Measurements from ENCODE around the gene ADAMTS3. TPM values are rescaled to one million over a fixed set of nuclear protein-coding genes. Genes with fewer than 3 reads are reported as not detected.

Gene ADAMTS3
- total RNA-seq, 1 donor from 2014 or later: 2.7 TPM

DNA sequence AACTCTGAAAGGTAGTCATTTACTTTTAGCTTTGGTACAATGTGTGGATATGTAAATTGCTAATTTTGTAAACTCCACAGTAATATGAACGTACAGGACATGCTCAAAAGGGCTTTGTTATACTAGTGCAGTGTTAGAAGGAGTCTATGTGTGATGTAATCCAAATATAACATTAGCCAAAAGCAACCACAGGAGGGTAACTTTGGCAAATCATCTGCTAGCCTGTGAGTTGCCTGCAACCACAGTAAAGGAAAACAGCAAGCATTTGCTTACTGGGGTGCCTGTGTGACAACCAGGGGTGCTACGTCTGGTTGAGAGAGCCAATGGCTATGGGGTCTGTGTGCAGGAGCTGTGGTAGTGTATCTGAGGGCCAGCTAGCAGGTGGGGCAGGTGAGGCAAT, 245.8 kb downstream of the ADAMTS3 start:
- H3K36me3 Mint-ChIP-seq (ENCODE audit: low read depth): no peaks in the 10 kb centered on the region
- peaks cover 44% of the 10 kb centered on the region for H3K4me1 Mint-ChIP-seq
- no peaks in the 10 kb centered on the region for H3K9me3 Mint-ChIP-seq
- DNase-seq (ENCODE audit: low read depth, low spot score): no peak
- TF ChIP-seq, protein P1, sequence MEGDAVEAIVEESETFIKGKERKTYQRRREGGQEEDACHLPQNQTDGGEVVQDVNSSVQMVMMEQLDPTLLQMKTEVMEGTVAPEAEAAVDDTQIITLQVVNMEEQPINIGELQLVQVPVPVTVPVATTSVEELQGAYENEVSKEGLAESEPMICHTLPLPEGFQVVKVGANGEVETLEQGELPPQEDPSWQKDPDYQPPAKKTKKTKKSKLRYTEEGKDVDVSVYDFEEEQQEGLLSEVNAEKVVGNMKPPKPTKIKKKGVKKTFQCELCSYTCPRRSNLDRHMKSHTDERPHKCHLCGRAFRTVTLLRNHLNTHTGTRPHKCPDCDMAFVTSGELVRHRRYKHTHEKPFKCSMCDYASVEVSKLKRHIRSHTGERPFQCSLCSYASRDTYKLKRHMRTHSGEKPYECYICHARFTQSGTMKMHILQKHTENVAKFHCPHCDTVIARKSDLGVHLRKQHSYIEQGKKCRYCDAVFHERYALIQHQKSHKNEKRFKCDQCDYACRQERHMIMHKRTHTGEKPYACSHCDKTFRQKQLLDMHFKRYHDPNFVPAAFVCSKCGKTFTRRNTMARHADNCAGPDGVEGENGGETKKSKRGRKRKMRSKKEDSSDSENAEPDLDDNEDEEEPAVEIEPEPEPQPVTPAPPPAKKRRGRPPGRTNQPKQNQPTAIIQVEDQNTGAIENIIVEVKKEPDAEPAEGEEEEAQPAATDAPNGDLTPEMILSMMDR (conservative IDR thresholded peaks at IDR 0.05): no peak
- no peaks in the 10 kb centered on the region for H3K27me3 Mint-ChIP-seq (ENCODE audit: low read depth)
- no peak overlapping the region for H3K27ac Mint-ChIP-seq (ENCODE audit: unreplicated experiment)
- H3K4me3 Mint-ChIP-seq: no peak overlapping the region

DNA sequence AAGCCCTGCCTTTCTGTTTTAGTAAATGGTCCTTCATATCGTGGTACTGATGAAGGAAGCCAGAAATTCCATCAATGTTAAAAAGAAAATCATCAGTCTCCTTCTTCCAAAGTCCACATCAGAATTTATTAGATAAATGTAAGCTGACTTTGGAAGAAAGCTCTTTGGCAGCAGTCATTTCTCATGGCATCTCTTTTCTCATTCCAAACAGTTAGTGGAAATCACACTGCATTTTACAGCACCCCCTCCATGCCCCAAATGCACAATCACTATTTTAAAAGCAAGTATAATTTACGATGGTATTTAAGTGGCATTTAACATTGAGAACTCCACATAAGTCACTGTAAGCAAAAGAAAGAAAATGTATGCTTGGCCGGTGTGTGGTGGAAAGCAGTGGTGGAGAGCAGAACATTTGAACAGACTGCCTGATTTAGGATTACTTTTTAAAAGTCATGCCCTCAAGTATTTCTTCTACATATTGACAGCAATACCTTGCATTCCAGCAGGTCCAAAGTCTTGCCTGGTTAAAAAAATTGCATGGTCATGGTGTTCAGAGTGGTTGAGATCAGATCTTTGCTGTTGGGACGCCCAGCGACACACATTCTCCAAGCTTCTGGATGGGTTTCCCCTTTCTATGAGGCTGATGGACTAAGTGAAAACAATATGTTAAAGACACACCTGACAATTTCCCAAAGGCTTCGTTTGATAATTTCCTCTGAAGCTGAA, 248.6 kb downstream of the ADAMTS3 start:
- peaks cover 39% of the 10 kb centered on the region for H3K4me1 Mint-ChIP-seq
- TF ChIP-seq, protein P1 (conservative IDR thresholded peaks at IDR 0.05): no peak
- no peak for DNase-seq (ENCODE audit: low read depth, low spot score)
- H3K27ac Mint-ChIP-seq (ENCODE audit: unreplicated experiment): peak overlapping the region; percentile 75
- H3K4me3 Mint-ChIP-seq: no peak overlapping the region
- H3K27me3 Mint-ChIP-seq (ENCODE audit: low read depth): no peaks in the 10 kb centered on the region
- no peaks in the 10 kb centered on the region for H3K9me3 Mint-ChIP-seq
- no peaks in the 10 kb centered on the region for H3K36me3 Mint-ChIP-seq (ENCODE audit: low read depth)

DNA sequence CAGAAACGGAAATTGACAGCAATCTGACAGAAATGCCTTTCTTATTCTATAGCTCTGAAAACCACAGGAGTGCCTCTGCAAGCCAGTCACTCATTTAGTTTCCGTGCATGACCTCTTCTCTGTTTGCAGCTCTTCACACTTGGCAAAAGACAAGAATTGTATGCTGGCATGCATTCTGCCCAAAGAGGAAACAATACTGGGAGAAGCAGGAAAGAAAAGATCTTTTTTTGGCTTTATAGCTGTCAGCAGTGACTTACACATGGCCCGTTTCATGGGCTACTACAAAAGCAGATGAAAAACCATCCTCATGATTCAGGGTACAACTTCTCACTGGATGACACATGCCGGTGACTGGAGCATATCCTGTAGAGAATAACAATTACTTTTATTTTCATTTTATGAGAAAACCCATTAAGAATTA, 249.4 kb downstream of the ADAMTS3 start:
- no peaks in the 10 kb centered on the region for H3K9me3 Mint-ChIP-seq
- TF ChIP-seq, protein P1 (conservative IDR thresholded peaks at IDR 0.05): no peak
- no peaks in the 10 kb centered on the region for H3K36me3 Mint-ChIP-seq (ENCODE audit: low read depth)
- DNase-seq (ENCODE audit: low read depth, low spot score): no peak
- H3K4me1 Mint-ChIP-seq: peaks cover 36% of the 10 kb centered on the region
- H3K27me3 Mint-ChIP-seq (ENCODE audit: low read depth): no peaks in the 10 kb centered on the region
- peak overlapping the region; percentile 29 for H3K27ac Mint-ChIP-seq (ENCODE audit: unreplicated experiment)
- H3K4me3 Mint-ChIP-seq: no peak overlapping the region

DNA sequence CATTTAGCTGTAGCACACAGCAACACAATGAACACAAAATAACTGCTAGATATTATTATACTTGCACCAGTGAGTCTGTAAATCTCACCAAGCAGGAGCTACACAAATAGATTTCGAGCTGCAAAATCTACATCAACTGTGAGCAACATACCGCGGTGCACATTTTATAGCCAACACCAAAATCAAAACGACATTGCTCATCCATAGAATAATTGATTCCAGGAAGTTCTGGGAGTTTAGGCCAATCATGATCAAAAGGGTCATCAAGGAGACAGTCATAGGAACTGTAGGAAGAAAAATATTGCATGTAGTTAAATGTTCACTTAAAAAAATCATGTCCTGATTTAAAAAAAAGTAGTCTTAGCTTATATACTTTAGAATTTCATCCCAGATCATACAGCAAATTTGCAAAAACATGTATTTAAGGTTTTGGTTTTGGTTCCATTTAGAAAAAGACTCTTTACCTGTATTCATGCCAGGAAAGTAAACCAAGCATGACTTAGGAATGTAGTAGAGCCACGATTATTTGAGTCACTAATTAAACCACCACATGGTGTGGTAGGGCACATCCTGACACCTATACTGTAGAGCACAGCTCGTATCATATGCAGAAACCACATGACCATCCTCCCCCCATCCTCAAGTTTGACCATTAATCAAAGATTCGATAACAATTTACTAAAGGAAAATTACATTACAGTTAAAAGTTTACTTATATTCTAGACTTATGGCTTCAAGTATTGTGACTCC, 250.4 kb downstream of the ADAMTS3 start:
- no peak overlapping the region for H3K27ac Mint-ChIP-seq (ENCODE audit: unreplicated experiment)
- DNase-seq (ENCODE audit: low read depth, low spot score): no peak
- H3K27me3 Mint-ChIP-seq (ENCODE audit: low read depth): no peaks in the 10 kb centered on the region
- TF ChIP-seq, protein P1 (conservative IDR thresholded peaks at IDR 0.05): no peak
- H3K9me3 Mint-ChIP-seq: no peaks in the 10 kb centered on the region
- peaks cover 30% of the 10 kb centered on the region for H3K4me1 Mint-ChIP-seq
- H3K4me3 Mint-ChIP-seq: no peak overlapping the region
- no peaks in the 10 kb centered on the region for H3K36me3 Mint-ChIP-seq (ENCODE audit: low read depth)

DNA sequence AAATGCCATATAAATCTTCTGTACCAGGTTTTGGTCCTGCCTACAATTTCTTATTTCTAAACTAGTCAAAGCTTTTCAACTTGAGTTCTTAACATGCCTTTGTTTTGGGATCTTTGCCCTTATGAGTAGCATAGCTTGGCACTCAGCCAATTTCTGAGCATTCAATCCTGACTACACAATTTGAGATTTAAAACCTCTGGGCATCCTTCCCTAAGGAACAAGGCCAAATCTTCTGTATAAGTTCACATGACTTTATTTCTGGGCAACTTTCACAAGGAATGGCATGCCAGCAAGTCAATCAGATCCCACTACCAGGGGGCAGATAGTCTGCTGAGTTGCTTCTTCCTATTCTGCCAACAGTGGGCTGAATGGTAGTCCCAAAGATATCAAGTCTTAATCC, 254.2 kb downstream of the ADAMTS3 start:
- Mint-ChIP-seq H3K9me3 (no peaks in the 10 kb centered on the region), H3K27me3 (ENCODE audit: low read depth) (no peaks in the 10 kb centered on the region), H3K36me3 (ENCODE audit: low read depth) (no peaks in the 10 kb centered on the region), H3K4me3 (no peak overlapping the region), H3K27ac (ENCODE audit: unreplicated experiment) (no peak overlapping the region), H3K4me1 (peaks cover 39% of the 10 kb centered on the region)
- TF ChIP-seq, protein P1 (conservative IDR thresholded peaks at IDR 0.05): no peak
- DNase-seq (ENCODE audit: low read depth, low spot score): no peak
